Activated naive CD4-positive, alpha-beta T cell treated with Interleukin-2 at 50 U/mL for 16 hours (primary cell): ENCODE results near the gene SRP68.
"Not testable (repeated sequence)": the region's sequence is repeated elsewhere in the genome, so short reads cannot be mapped to it uniquely, and the experiment has no call there.

ENCODE experiments used
- DNase-seq: peaks from one replicate; pipeline ENCODE4 v3.0.0-alpha.2; 2020

The SRP68 gene

DNA sequence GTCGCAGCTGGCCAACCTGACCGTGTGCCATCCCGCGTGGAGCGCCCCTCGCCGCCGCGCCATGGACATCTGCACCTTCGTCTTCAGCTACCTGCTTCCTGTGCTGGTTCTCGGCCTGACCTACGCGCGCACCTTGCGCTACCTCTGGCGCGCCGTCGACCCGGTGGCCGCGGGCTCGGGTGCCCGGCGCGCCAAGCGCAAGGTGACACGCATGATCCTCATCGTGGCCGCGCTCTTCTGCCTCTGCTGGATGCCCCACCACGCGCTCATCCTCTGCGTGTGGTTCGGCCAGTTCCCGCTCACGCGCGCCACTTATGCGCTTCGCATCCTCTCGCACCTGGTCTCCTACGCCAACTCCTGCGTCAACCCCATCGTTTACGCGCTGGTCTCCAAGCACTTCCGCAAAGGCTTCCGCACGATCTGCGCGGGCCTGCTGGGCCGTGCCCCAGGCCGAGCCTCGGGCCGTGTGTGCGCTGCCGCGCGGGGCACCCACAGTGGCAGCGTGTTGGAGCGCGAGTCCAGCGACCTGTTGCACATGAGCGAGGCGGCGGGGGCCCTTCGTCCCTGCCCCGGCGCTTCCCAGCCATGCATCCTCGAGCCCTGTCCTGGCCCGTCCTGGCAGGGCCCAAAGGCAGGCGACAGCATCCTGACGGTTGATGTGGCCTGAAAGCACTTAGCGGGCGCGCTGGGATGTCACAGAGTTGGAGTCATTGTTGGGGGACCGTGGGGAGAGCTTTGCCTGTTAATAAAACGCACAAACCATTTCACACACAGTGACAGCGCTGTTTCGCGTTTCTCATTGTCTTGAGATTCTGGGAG is 4.7 kb upstream of the SRP68 start:
- peak; percentile 40 for DNase-seq

DNA sequence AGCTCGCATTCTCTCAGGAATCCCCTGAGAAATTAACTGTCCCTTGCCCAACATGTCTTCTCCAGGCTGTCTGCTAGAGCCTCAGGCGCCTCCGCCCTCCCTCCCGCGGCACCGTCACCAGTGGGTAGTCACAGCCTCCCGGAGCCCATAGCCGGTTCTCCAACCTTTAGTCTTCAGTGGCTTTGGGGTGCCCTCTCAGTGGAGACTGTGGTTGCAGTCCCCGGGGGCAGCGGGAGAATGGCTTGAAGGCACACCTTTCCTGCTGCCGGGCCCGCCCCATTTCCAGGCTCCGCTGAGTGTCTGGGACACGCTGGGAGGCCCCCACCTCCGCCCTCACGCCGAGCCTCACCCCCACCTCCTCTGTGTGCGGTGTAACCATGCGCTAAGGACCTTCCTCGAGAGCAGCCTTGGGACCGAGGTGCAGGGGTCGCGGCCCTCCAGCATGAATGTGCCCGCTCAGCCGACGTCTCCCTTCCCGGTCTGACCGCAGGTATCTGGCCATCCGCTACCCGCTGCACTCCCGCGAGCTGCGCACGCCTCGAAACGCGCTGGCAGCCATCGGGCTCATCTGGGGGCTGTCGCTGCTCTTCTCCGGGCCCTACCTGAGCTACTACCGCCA is 3.9 kb upstream of the SRP68 start:
- no peak for DNase-seq

DNA sequence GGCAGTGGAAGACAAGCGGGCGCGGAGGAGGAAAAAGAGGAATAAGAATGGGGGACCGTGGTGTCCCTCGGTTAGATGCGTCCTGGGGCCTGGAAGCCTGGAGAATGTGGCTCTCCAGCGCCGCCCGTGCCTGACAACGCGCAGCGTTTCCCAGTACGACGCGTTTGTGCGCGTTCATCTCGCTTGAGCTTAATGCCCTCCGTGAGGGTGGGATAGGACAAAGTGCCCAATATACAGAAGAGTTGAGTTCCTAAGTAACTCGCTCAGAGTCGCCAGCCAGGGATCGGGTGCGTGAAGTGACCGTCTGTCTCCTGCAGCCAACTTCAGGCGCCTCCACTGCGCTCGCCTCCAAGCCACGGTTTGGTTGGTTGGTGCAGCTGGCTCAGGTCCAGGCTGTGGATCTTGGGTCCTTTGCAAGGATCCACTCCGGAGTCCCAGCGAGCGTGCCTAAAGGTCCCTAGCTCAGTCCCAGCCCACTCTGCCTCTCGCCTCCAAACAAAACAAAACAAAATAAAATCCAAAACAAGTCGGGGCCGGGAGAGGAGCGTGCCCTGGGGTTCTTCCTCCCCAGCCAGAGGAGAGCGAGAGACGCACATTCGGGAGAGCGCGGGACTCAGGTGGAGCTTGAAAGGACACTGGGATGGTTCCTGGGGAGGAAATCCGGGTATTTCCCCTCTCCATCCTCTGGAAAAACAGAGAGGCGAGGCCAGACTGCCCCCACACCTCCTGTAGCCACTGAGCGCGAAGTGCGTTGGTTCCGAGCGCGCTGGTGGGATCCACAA is 3.2 kb upstream of the SRP68 start:
- DNase-seq = peak; percentile 14

GRCh38 chr17:76074390-76075363 is 2.4 kb upstream of the SRP68 start, which contains the start of gene GALR2:
TSS of gene GALR2 (plus strand) at chr17:76074781. CDS start at chr17:76074884, 103 bp downstream.
- no peak for DNase-seq

DNA sequence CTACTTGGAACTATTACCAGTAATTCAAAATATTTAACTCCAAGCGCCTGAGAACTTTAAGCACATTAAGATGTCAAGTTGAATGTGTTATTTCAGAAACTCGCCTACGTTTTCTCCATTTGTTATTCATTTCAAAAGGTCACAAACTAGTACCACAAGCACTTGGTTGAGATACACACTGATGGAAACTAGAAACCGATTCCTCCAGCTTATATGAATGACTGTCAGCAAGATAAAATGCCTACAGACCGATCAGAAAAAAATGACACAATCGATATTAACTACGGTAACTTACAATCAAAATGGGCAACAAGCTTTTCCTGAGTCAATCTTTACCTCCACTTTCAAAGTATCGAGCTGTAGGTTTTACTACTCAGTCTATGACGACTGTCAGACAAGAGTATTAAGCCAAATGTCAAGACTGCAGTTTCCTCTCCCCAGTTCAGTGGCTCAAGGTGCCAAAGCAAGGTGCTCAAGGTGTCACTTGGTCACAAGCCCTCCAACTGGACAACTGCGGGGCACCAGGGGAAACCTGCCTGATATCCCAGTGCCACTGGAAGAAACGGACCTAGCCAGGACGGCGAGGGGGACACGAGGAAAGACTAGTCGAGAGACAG is 678 bp downstream of the SRP68 start:
- DNase-seq = peak; percentile 48

GRCh38 chr17:76065775-76066174 is 6.5 kb downstream of the SRP68 start:
- no peak for DNase-seq

- DNase-seq = peak; percentile 72
These were observed 8.3 kb downstream of the SRP68 start for GRCh38 chr17:76063875-76064546.

- not testable (repeated sequence) for DNase-seq
These were observed 14.1 kb downstream of the SRP68 start for GRCh38 chr17:76058264-76058663.

DNA sequence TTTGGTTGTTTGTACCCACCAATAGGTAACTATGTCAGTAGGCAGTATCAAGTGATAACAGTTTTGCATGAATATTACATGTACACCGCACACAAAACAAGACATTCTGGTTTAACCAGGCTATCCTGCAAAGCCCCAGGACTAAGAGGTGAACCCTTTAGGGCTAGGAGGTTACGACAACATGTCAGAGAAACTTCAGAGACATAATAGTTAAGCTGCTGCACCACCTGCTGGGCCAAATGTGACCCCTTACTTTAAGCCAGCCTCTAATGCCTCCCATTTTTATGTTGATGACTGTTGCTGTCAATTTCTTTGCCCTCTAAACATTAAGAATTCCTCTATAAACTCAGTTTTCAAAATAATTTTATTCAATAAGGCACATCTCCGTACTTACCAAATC is 15.4 kb downstream of the SRP68 start:
- DNase-seq = no peak

DNA sequence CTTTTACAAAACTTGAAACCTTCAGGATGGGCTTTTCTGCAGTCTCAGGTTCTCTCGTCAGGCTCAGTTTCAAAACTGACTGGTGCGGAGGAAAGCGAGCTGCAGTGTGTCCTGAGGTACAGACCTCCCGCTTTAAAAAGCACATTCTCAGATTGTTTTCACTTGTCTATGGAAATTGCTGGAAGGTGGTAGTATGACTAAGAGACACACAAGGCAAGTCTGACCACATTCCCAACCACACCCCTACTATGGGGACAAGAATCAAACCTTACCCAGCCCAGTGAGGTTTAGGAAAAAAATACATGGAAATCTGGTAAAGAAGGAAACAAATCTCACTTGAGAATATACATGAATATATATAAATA is 18.2 kb downstream of the SRP68 start:
- no peak for DNase-seq

- DNase-seq = peak; percentile 40
These were observed 18.8 kb downstream of the SRP68 start for GRCh38 chr17:76053246-76054111.

- DNase-seq = no peak
These were observed 20.8 kb downstream of the SRP68 start for GRCh38 chr17:76051561-76051960.

DNA sequence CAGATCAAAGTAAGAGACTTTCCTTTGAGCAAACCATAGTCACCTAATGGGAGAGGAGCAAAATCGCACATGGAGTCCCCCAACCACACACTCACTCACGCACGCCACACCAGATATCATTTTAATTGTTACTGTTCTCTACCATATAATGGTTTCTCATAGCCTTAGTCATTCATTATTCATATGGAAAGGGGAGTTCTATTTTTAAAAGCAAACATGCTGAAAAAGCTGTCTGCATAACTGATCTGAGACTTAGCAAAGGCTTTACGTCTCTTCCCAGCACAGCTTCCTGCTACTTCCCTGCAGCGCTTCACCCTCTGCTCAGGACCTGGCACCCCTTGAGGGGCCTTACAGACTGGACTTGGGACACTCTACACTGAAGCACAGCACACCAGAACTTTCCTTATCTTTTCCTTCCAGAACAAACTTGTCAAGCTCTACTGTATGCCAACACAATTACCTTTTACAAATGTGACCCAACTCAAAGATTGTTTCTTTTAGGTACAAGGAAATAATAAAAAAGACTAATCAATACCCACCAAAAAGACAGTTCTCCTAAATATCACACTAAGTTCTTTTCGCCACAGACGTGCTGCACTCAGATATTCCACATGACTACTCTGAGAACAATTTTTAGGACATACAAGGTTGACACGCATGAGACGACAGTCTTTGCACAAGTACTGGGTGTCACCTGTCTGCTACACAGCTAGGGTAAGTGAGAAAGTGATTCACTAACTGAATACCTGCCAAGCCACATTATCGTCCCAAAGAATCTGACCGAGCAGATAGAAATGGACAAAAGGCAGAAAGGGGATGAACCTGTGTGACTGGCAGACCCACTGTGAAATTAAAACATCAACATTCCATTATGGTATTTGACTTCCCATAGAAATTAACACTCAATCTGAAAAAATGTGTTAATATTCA is 21.5 kb downstream of the SRP68 start:
- no peak for DNase-seq

GRCh38 chr17:76049836-76050537 is 22.3 kb downstream of the SRP68 start:
- DNase-seq = no peak

- no peak for DNase-seq
These were observed 23.1 kb downstream of the SRP68 start for GRCh38 chr17:76049239-76049638.

GRCh38 chr17:76048711-76049110 is 23.6 kb downstream of the SRP68 start:
- DNase-seq = no peak

DNA sequence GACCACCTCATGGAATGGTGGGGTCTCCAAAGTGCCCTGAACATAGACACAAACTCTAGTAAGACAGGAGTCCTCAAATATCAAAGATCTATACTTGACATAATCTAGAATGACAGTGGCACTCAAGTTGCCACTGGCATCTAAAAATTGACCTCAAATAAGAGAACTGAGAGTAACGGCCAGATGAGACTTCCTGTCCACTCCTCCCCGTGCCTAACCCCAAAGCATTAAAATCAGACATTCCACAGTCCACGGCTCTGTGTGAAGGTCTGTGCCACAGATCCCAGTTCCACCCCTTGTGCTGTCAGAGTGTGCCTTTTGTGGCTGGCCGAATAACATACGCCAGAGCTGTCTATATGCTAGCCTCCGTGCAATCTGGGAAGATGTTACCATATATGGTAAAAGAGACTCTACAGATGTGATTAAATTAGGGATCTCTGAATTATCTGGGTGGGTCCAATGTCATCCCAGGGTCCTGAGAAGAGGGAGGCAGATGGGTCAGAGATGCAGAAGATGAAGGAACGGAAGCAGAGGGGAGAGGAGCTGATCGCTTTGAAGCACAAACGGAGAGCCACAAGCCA is 24.2 kb downstream of the SRP68 start:
- no peak for DNase-seq

- DNase-seq = no peak
These were observed 26.3 kb downstream of the SRP68 start for GRCh38 chr17:76046064-76046463.
